ENCODE data around the gene SURF2.

Gene SURF2

GRCh38 chr9:133355881-133356357, 431 bp upstream of the SURF2 start:
- DNase-seq (ENCODE audit: insufficient read length, low spot score) (no peak), FAIRE-seq (no peak)
- TF ChIP-seq POLR2A (IDR thresholded peaks at IDR 0.05; ENCODE audit: low read depth, low read length): no peak

DNA sequence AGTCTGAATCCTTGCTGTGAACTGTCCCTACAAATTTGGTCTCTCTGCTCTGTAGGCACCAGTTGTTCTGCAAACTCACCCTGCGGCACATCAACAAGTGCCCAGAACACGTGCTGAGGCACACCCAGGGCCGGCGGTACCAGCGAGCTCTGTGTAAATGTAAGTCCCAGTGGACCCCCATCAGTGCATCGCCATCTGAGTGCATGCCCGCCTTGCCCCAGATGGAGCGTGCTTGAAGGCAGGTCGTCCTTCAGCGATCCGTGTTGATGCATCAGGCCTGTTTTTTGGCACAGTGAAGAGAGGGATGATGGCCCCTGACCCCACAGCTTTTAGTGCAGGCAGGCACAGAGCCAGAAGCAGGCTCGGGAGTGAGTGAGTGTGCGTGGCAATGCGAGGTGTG, 1.3 kb downstream of the SURF2 start:
- no peak for DNase-seq (ENCODE audit: insufficient read length, low spot score)
- no peak for FAIRE-seq
- TF ChIP-seq POLR2A (IDR thresholded peaks at IDR 0.05; ENCODE audit: low read depth, low read length): no peak

DNA sequence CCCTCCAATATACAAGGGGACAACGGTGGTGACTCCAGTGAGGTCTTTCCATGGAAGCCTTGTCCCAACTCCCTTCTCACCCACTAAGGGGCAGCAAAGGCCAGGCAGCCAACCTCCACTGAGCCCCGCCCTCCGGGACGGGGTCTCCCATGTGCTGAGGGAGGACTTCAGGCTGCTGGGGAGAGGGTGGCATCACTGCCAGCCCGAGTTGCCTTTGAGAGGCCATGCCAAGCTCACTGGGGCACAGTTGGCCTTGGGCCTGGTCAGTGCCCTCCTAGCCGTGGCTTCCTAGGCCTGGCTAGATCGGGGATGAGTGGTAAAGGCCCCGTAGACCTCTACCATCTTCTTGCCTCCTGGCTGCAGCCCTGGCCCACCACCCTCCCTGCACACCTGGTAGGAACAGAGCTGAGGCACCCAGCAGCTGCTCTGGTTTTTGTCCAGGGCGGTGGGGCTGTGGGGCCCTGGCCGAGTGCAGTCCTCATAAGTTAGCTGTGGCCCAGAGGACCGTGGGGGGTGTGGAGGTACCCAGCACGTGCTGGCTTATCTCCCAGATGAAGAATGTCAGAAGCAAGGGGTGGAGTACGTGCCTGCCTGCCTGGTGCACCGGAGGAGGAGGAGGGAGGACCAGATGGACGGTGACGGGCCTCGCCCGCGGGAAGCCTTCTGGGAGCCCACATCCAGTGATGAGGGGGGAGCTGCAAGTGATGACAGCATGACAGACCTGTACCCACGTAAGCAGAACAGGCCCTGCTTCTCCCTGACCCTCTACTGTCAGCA, 3.2 kb downstream of the SURF2 start:
- FAIRE-seq: no peak
- no peak for TF ChIP-seq POLR2A (IDR thresholded peaks at IDR 0.05; ENCODE audit: low read depth, low read length)
- DNase-seq (ENCODE audit: insufficient read length, low spot score): no peak

DNA sequence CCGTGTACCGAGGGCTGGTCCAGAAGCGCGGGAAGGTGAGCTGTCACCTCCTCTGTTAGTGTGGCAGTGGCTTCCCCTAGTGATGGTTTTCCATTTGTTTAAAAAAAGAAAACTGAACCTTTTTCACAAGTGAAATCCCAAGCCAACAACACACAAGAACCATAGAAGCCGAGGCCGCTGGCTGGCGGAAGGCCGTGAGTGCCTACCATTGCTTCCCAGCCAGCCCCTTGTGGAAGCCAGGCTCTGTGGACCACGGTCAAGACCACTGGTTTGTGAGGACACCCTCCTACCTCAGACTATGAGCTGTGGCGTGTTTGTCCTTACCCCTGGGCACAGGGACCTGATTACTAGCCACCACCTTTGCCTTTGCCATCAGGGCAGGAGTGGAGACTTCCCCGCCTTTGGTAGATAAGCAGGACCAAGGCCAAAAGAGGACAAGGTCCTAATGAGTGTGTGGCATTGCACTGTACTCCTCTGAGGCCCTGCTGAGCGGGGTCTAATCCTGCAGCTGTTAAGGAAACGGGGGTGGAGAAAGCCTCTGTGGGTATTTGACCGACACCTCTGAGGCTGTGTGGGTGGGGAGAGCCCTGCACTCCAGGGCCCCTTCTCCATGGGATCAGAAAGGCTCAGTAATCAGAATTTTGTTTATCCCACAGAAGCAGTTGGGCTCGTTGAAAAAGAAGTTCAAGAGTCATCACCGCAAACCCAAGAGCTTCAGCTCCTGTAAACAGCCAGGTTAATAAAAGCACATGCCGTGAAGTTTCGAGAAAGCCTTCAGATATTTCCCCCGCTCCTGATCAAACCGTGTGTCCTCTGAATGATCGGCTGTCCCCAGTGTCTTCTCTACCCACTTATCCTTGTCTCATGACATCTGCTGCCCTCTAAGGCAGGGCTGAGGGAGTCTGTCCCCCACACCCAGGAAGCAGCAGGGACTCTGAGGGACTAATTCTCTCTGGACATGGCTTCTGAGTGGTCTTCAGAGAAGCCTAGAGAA, 4.3 kb downstream of the SURF2 start:
- DNase-seq (ENCODE audit: insufficient read length, low spot score) (no peak), FAIRE-seq (no peak)
- TF ChIP-seq POLR2A (IDR thresholded peaks at IDR 0.05; ENCODE audit: low read depth, low read length): no peak

DNA sequence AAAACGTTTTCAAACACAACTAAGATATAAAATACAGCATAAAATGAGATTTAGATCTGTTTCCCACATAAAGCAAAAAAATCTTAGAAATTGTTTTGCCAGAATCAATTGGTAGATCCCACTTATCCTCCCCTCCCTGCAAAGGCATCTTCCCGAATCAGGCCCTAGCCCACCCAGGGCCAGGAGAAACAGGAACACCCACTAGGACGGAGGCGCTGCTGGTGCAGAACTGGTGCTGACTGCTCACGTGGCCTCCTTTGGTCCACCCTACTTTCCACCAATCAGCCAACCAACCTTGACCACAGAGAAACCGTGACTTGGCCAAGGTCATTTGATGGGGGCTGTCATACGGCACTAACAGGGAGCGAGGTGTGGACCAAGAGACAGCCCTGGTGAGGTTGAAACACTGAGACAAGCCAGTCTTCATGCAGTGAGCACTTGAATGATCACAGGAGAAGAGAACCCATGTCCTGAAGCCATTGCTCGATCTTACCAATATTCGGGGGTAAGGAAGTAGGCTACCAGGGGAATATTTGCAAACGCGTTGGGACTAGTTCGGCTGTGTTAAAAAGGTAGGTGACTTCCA, 5.2 kb downstream of the SURF2 start:
- no peak for TF ChIP-seq POLR2A (IDR thresholded peaks at IDR 0.05; ENCODE audit: low read depth, low read length)
- FAIRE-seq (no peak), DNase-seq (ENCODE audit: insufficient read length, low spot score) (no peak)

DNA sequence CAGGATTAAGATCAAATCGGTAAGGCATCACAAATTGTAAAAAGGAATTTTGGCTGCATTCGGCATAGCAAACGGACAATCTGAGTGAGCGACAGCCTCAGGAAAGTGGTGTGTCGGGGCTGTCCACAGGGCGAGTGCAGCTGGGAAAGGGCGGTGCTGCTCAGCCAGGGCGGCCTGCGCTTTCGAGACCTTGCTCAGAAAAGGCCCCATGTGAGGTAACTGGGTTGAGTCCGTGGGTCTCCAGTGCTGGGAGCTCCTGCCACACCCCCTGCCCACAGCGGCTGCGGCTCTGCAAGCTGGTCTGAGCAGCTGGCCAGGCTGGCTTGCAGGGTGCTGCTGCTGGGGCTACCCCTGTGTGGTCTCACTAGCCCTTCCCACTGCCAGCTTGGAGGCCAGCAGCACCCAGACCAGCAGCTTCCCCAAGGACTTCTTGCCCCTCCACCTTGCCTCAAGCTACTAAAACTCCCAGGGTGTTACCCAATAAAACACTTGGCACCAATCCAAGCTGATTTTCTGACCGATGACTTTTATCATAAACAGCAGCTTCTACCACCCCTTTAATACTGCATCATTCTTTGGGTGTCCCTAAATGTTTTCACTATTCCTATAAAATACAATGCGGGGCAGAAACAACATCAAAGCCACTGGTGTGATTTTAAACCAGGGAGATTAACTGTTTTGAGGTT, 6.2 kb downstream of the SURF2 start:
- TF ChIP-seq POLR2A (IDR thresholded peaks at IDR 0.05; ENCODE audit: low read depth, low read length): no peak
- FAIRE-seq: no peak
- no peak for DNase-seq (ENCODE audit: insufficient read length, low spot score)

DNA sequence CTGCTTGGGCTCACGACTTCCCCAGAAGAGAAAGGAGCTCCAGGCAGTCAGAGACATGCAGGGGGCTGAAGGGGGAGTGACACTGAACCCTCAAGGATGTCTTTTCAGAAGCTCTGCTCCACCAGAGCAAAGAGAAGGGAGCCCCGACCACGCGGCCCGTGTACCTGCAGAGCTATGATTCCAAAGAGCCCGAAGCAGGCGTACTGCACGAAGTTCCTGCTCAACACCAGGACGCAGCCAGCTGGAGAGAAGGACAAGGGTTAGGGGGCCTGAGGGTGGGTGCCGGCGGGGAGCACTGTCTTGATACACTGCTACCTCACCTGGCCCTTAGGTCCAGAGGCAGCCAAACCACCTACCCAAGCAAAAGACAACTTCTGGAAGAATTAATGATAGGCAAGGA, 10.1 kb downstream of the SURF2 start:
- FAIRE-seq (no peak), DNase-seq (ENCODE audit: insufficient read length, low spot score) (no peak)
- no peak for TF ChIP-seq POLR2A (IDR thresholded peaks at IDR 0.05; ENCODE audit: low read depth, low read length)

- no peak for TF ChIP-seq POLR2A (IDR thresholded peaks at IDR 0.05; ENCODE audit: low read depth, low read length)
- FAIRE-seq: no peak
- DNase-seq (ENCODE audit: insufficient read length, low spot score): no peak
These were observed 10.9 kb downstream of the SURF2 start for GRCh38 chr9:133367221-133367620.

GRCh38 chr9:133367778-133368177, 11.4 kb downstream of the SURF2 start:
- FAIRE-seq: no peak
- DNase-seq (ENCODE audit: insufficient read length, low spot score): no peak
- no peak for TF ChIP-seq POLR2A (IDR thresholded peaks at IDR 0.05; ENCODE audit: low read depth, low read length)

- FAIRE-seq (no peak), DNase-seq (ENCODE audit: insufficient read length, low spot score) (no peak)
- no peak for TF ChIP-seq POLR2A (IDR thresholded peaks at IDR 0.05; ENCODE audit: low read depth, low read length)
These were observed 12.0 kb downstream of the SURF2 start for GRCh38 chr9:133368249-133368881.

DNA sequence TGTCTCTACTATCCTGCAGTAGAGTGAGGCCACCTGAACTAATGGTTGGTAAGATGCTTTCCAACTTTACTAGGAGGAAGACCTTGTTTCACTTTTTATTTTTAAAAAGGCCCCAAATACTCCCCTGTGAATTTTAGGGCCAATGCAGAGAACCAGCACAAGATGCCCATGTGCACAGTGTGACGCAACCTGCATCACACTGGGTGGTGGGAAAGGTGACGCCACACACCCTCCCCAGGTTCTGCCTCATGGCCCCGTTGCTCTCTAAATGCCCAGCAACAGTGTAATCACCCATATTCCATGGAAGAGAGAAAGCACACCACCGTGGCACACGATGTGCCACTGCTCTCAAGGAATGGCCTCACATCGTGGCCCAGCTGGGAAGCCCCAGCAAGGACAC, 13.1 kb downstream of the SURF2 start:
- TF ChIP-seq POLR2A (IDR thresholded peaks at IDR 0.05; ENCODE audit: low read depth, low read length): no peak
- DNase-seq (ENCODE audit: insufficient read length, low spot score) (no peak), FAIRE-seq (no peak)

- TF ChIP-seq POLR2A (IDR thresholded peaks at IDR 0.05; ENCODE audit: low read depth, low read length): no peak
- FAIRE-seq (no peak), DNase-seq (ENCODE audit: insufficient read length, low spot score) (no peak)
These were observed 13.6 kb downstream of the SURF2 start for GRCh38 chr9:133369933-133370332.

- DNase-seq (ENCODE audit: insufficient read length, low spot score) (no peak), FAIRE-seq (no peak)
- TF ChIP-seq POLR2A (IDR thresholded peaks at IDR 0.05; ENCODE audit: low read depth, low read length): no peak
These were observed 14.3 kb downstream of the SURF2 start for GRCh38 chr9:133370685-133371084.

Measured in H54 (cell line).